ENCODE measurements around the gene OLFM4.
"Not testable (repeated sequence)": the region's sequence is repeated elsewhere in the genome, so short reads cannot be mapped to it uniquely, and the experiment has no call there.

Gene OLFM4

DNA sequence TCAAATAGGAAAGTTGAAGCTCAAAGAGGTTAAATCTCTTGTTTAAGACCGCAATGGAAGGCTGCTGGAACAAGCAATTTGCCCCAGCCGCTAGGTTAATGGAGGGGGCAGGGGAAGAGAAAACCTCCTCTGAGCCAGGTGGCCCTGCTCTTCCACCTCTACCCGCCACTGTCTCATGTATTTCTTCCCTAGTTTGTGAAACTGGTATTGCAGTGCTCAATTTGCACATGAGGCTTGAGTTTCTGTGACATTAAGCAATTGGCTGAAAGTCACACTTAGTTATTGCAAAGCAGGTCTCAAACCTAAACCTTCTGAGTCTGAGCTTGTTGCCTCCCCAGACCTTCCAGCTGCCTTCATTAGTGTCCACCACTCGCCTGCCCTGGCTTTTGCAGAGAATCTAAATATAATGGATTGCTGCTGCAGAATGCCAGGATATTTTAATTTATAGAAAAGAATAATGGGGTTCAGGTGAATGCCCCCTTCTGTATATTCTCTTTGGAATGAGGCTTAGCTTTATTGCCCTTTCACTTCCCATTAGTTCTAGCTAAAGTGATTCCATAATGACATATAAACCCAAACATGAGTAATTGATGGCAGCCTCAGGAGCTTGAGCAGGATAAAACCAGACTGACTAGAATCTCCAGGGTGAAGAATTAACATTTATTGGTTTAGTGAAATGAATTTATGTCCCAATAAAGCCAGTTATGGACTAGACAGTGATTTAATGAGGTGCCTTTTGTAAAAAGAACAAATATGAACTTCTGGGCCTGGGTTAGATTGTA lies 27.0 kb upstream of the OLFM4 start:
- no peak for DNase-seq (ENCODE audit: low read depth)
- no peak overlapping the region for H3K4me3 ChIP-seq (ENCODE audit: low read length)
- no peak for TF ChIP-seq CTCF (conservative IDR thresholded peaks at IDR 0.05; ENCODE audit: low read depth, low read length)

- no peak for TF ChIP-seq CTCF (conservative IDR thresholded peaks at IDR 0.05; ENCODE audit: low read depth, low read length)
- no peak overlapping the region for H3K4me3 ChIP-seq (ENCODE audit: low read length)
- no peak for DNase-seq (ENCODE audit: low read depth)
Measured at GRCh38 chr13:53004573-53004972, 24.0 kb upstream of the OLFM4 start.

GRCh38 chr13:53005626-53006025 lies 23.0 kb upstream of the OLFM4 start:
- TF ChIP-seq CTCF (conservative IDR thresholded peaks at IDR 0.05; ENCODE audit: low read depth, low read length), result no peak
- DNase-seq (ENCODE audit: low read depth), result no peak
- H3K4me3 ChIP-seq (ENCODE audit: low read length), result no peak overlapping the region

GRCh38 chr13:53007872-53008271 lies 20.7 kb upstream of the OLFM4 start:
- no peak overlapping the region for H3K4me3 ChIP-seq (ENCODE audit: low read length)
- no peak for TF ChIP-seq CTCF (conservative IDR thresholded peaks at IDR 0.05; ENCODE audit: low read depth, low read length)
- no peak for DNase-seq (ENCODE audit: low read depth)

GRCh38 chr13:53010374-53011105 lies 18.1 kb upstream of the OLFM4 start:
- no peak for TF ChIP-seq CTCF (conservative IDR thresholded peaks at IDR 0.05; ENCODE audit: low read depth, low read length)
- H3K4me3 ChIP-seq (ENCODE audit: low read length), result no peak overlapping the region
- DNase-seq (ENCODE audit: low read depth), result peak; percentile 9

GRCh38 chr13:53012707-53013106 lies 15.9 kb upstream of the OLFM4 start:
- TF ChIP-seq CTCF (conservative IDR thresholded peaks at IDR 0.05; ENCODE audit: low read depth, low read length), result no peak
- no peak overlapping the region for H3K4me3 ChIP-seq (ENCODE audit: low read length)
- no peak for DNase-seq (ENCODE audit: low read depth)

- DNase-seq (ENCODE audit: low read depth), result no peak
- H3K4me3 ChIP-seq (ENCODE audit: low read length), result no peak overlapping the region
- no peak for TF ChIP-seq CTCF (conservative IDR thresholded peaks at IDR 0.05; ENCODE audit: low read depth, low read length)
Measured at GRCh38 chr13:53013113-53013512, 15.5 kb upstream of the OLFM4 start.

DNA sequence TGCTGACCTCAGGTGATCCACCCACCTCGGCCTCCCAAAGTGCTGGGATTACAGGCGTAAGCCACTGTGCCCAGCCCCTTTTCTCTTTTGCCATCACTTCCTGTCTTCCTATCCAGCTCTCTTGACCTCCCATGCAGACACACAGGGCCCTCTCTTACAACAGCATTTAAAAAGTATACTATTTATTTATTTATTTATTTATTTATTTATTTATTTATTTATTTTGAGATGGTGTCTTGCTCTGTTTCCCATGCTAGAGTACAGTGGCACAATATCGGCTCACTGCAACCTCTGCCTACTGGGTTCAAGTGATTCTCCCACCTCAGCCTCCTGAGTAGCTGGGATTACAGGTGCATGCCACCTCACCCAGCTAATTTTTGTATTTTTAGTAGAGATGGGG lies 14.6 kb upstream of the OLFM4 start:
- not testable (repeated sequence) for DNase-seq (ENCODE audit: low read depth); H3K4me3 ChIP-seq (ENCODE audit: low read length)
